Sigmoid colon (tissue), 7 donors: Measurements from ENCODE around the gene DCDC2C. TPM values are rescaled to one million over a fixed set of nuclear protein-coding genes. Genes with fewer than 3 reads are reported as not detected.

Experiments used
- DNase-seq: peaks from one replicate; pipeline ENCODE4 v3.0.0-alpha.2; 2019
- H3K27ac ChIP-seq, 4 donors: fragments of 200-600 bp; sonication (generic); one replicate each; pipeline ENCODE4 v1.5.1; 2016 to 2019; ENCODE audit warnings: mild to moderate bottlenecking in 1 of 4
- H3K27me3 ChIP-seq, 3 donors: fragments of 200-600 bp; sonication (generic); one replicate each; pipeline ENCODE4 v1.5.1; 2019; ENCODE audit warnings: mild to moderate bottlenecking in 1 of 3
- H3K36me3 ChIP-seq, 4 donors: fragments of 200-600 bp; sonication (generic); one replicate each; pipeline ENCODE4 v1.5.1; 2016 to 2019
- H3K4me1 ChIP-seq, 4 donors: fragments of 200-600 bp; sonication (generic); one replicate each; pipeline ENCODE4 v1.5.1; 2017 to 2019
- H3K4me3 ChIP-seq, 4 donors: fragments of 200-600 bp; sonication (generic); one replicate each; pipeline ENCODE4 v1.5.1; 2017 to 2019; ENCODE audit warnings: mild to moderate bottlenecking in 2 of 4, moderate library complexity in 1 of 4
- H3K9me3 ChIP-seq, 4 donors: fragments of 200-600 bp in 3 of 4; sonication (generic) in 3 of 4; one replicate each; pipeline versions ENCODE4 v1.5.1 to v1.6.1; 2013 to 2019
- CTCF ChIP-seq, 4 experiments: fragments of 450-650 bp in 3 of 4; fragments of 200-600 bp in 1 of 4; IDR thresholded peaks; one replicate each; pipeline ENCODE4 v1.5.1; 2016 to 2019; ENCODE audit warnings: antibody characterized with exemption in 4 of 4, mild to moderate bottlenecking in 3 of 4, moderate library complexity in 2 of 4
- EP300 ChIP-seq, 4 donors: sonication (generic); formaldehyde crosslinking; IDR thresholded peaks; one replicate each; pipeline ENCODE4 v1.6.1; 2017; ENCODE audit warnings: antibody characterized with exemption in 4 of 4
- POLR2A ChIP-seq, 2 donors: fragments of 450-650 bp; IDR thresholded peaks; one replicate each; pipeline ENCODE4 v1.6.1; 2016; ENCODE audit warnings: antibody characterized with exemption in 2 of 2, mild to moderate bottlenecking in 2 of 2, moderate library complexity in 2 of 2
- POLR2AphosphoS5 ChIP-seq, 4 donors: sonication (generic); formaldehyde crosslinking; IDR thresholded peaks; one replicate each; pipeline ENCODE4 v1.6.1; 2017; ENCODE audit warnings: antibody characterized with exemption in 4 of 4
- WGBS, 2 donors: extraction: QIAGEN DNeasy Blood & Tissue Kit; methylation state at CpG; one replicate each; pipeline ENCODE4 v1.1.7; 2013; 5-methylcytosine and 5-hydroxymethylcytosine counted together
- intact Hi-C: fragments of 100-400 bp; cut with DNase I; formaldehyde crosslinking; loops from one replicate; pipeline ENCODE4 v1.15.1; 2023
- polyA plus RNA-seq, 3 donors: library from polyadenylated mRNA; stranded (reverse); fragments of 200-250 nt; gene quantifications; one replicate each; pipeline ENCODE4 v1.2.3, GENCODE V29; 2013
- total RNA-seq, 4 donors: library from RNA; depleted of rRNA; stranded (reverse); fragments of >200 nt; gene quantifications; one replicate each; pipeline ENCODE4 v1.1.0, GENCODE V29; 2016
- donor health status: healthy with polysubstance abuse.
- donor health status: Bipolar disorder and iron deficiency.
- donor health status: healthy.

The DCDC2C gene
- total and polyA plus RNA-seq, 7 donors, result 0.33 TPM; not detected in 6

- intact Hi-C loops, result no loop called here
- no peaks in the 10 kb centered on the region for H3K27me3 ChIP-seq
- TF ChIP-seq POLR2AphosphoS5 (IDR thresholded peaks at IDR 0.05) (no peak), CTCF (IDR thresholded peaks at IDR 0.05) (no peak), POLR2A (IDR thresholded peaks at IDR 0.05) (no peak), EP300 (IDR thresholded peaks at IDR 0.05) (no peak)
- 53 to 70% methylated on average over 8 of the region's 8 CpGs for WGBS, 2 donors
- no peak overlapping the region for H3K27ac ChIP-seq
- H3K4me3 ChIP-seq, result no peak overlapping the region
- DNase-seq, result no peak
- no peaks in the 10 kb centered on the region for H3K36me3 ChIP-seq
- H3K9me3 ChIP-seq, result no peaks in the 10 kb centered on the region
- H3K4me1 ChIP-seq, result no peaks in the 10 kb centered on the region
Observed at GRCh38 chr2:3741396-3741795, 38.0 kb downstream of the DCDC2C start.

- TF ChIP-seq POLR2AphosphoS5 (IDR thresholded peaks at IDR 0.05) (no peak), EP300 (IDR thresholded peaks at IDR 0.05) (no peak), POLR2A (IDR thresholded peaks at IDR 0.05) (no peak), CTCF (IDR thresholded peaks at IDR 0.05) (no peak)
- Histone ChIP-seq H3K4me3 (no peak overlapping the region), H3K36me3 (no peaks in the 10 kb centered on the region), H3K9me3 (no peaks in the 10 kb centered on the region), H3K27me3 (no peaks in the 10 kb centered on the region), H3K27ac (no peak overlapping the region), H3K4me1 (no peaks in the 10 kb centered on the region)
- no peak for DNase-seq
- 90 to 92% methylated on average over 13 of the region's 13 CpGs for WGBS, 2 donors
- intact Hi-C loops, result no loop called here
Observed at GRCh38 chr2:3741867-3742602, 38.7 kb downstream of the DCDC2C start.

- no peak overlapping the region for H3K27ac ChIP-seq
- TF ChIP-seq POLR2A (IDR thresholded peaks at IDR 0.05) (no peak), POLR2AphosphoS5 (IDR thresholded peaks at IDR 0.05) (no peak), EP300 (IDR thresholded peaks at IDR 0.05) (no peak), CTCF (IDR thresholded peaks at IDR 0.05) (no peak)
- no peaks in the 10 kb centered on the region for H3K4me1 ChIP-seq
- no peak for DNase-seq
- WGBS, 2 donors, result 76 to 80% methylated on average over 5 of the region's 5 CpGs
- H3K36me3 ChIP-seq, result no peaks in the 10 kb centered on the region
- no peaks in the 10 kb centered on the region for H3K27me3 ChIP-seq
- intact Hi-C loops, result no loop called here
- no peaks in the 10 kb centered on the region for H3K9me3 ChIP-seq
- no peak overlapping the region for H3K4me3 ChIP-seq
Observed at GRCh38 chr2:3742743-3743508, 39.6 kb downstream of the DCDC2C start.

GRCh38 chr2:3743951-3744555 lies 40.7 kb downstream of the DCDC2C start:
- Histone ChIP-seq H3K27me3 (no peaks in the 10 kb centered on the region), H3K4me3 (no peak overlapping the region), H3K9me3 (no peaks in the 10 kb centered on the region), H3K4me1 (no peaks in the 10 kb centered on the region), H3K27ac (no peak overlapping the region), H3K36me3 (no peaks in the 10 kb centered on the region)
- TF ChIP-seq EP300 (IDR thresholded peaks at IDR 0.05), result no peak
- TF ChIP-seq POLR2AphosphoS5 (IDR thresholded peaks at IDR 0.05), result no peak
- TF ChIP-seq POLR2A (IDR thresholded peaks at IDR 0.05), result no peak
- no peak for TF ChIP-seq CTCF (IDR thresholded peaks at IDR 0.05)
- intact Hi-C loops, result no loop called here
- no peak for DNase-seq
- WGBS, 2 donors, result 83 to 93% methylated on average over 12 of the region's 12 CpGs
